ENCODE results near the gene MLPH.

Gene MLPH

GRCh38 chr2:237498341-237498740 lies 11.3 kb downstream of the MLPH start:
- DNase-seq (ENCODE audit: low spot score): no peak

DNA sequence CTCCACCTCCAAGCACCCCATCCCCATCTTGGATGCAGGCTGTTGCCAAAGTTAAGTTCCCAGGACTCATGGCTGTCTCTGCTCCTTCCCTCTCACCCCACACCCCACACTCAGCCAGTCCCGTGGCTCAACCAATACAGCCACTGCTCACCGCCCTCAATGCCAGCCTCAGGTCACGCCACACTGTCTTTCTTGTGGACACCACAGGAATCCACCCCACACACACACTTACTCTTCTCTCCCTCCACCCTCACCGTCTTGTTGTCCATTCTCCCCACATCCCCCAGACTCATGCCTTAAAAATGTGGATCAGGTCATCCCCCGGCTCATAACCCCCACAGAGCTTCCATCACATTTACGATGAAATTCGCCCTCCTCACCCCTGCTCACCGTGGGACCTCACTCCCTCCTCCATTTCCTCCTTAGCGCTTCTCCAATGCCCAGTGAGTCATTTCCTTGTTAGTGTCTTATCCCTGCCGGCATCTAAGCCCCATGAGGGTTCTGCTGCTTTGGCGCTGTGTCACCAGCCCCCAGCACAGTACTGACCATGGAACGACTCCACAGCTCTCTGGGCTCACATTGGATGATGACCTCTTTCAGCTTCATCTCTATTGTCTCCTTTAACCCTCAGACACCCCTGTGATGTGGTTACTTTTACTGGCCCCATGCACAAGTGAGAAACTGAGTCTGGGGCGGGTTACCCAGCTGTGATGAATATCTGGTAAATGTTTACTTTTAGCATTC lies 13.8 kb downstream of the MLPH start:
- no peak for DNase-seq (ENCODE audit: low spot score)

- DNase-seq (ENCODE audit: low spot score): no peak
Observed at GRCh38 chr2:237501892-237502513, 15.0 kb downstream of the MLPH start.

DNA sequence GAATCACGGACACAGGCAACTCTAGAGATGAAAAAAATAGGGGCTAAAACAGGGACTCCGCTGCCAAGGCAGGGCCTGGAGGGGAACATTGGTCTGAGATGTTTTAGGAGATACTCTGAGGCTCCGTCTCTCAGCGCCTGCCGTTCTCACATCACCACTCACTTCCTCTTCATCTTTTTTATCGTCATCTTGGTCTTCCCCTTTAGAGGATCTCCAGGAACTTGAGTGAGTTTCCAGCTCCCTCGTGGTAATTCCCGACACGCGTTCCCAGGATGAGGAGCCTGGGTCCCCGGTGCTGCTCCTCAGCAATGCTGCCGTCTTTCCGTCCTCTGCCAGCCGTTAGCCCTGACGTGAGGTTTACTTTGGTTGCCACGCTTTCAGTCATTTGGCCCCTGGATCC lies 16.1 kb downstream of the MLPH start:
- DNase-seq (ENCODE audit: low spot score): no peak

- DNase-seq (ENCODE audit: low spot score): no peak
Observed at GRCh38 chr2:237505188-237505939, 18.3 kb downstream of the MLPH start.

DNA sequence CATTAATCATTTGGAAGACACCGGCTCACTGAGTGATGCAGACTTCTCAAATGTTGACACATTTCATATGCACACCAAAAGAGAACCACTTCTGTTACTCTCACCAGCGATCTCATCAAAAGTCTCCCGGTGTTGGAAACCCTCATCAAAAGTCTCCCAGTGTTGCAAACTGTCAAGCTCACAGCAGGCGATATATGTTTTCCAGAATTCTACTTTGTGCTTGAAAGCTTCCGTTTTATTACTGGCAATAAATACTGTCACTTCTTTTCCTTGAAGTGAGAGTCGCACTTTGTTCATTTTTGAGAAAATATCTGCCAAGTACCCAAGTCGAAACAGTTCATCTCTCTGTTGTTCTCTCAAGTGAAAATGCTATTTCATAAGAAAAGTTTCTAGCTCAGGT lies 20.5 kb downstream of the MLPH start:
- no peak for DNase-seq (ENCODE audit: low spot score)

GRCh38 chr2:237508361-237508760 lies 21.3 kb downstream of the MLPH start:
- DNase-seq (ENCODE audit: low spot score): no peak

DNA sequence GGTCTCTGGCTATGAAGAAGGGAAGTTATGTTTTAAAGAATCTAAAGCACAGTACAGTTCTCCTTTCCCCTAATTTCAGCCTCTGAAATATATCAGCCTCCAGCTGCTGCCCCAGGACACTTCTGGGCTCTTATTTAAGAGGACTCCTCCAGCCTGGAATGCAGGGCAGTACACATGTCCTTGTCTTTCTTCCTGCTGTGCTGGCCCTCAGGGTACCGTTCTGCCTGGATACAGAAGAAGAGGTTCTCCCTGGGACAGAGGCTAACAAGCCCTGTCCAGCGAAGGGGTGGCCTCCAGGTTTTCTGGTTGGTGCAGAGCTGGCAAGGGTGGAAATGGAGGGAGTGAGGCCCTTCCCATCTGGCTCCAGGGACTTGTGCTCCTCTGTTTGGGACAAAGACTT lies 22.1 kb downstream of the MLPH start:
- DNase-seq (ENCODE audit: low spot score): no peak

DNA sequence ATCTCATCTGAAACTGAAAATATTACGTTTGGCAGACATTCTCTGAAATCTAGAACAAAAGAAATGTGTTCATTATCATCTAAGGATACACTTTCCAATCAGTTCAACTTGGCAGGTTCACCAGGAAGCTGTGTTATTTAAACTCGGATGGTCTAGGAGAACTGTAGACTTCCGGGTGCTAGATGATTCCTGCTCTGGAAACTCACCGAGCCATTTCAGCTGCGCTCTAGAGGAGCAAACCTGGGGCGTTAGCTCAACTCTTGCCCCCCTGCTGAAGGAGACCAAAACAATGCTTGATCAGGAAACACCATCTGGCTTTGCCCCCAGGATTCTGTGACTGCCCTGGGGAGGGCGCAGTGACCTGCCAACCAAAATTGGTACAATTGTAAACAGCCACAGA lies 22.9 kb downstream of the MLPH start:
- DNase-seq (ENCODE audit: low spot score): no peak

DNA sequence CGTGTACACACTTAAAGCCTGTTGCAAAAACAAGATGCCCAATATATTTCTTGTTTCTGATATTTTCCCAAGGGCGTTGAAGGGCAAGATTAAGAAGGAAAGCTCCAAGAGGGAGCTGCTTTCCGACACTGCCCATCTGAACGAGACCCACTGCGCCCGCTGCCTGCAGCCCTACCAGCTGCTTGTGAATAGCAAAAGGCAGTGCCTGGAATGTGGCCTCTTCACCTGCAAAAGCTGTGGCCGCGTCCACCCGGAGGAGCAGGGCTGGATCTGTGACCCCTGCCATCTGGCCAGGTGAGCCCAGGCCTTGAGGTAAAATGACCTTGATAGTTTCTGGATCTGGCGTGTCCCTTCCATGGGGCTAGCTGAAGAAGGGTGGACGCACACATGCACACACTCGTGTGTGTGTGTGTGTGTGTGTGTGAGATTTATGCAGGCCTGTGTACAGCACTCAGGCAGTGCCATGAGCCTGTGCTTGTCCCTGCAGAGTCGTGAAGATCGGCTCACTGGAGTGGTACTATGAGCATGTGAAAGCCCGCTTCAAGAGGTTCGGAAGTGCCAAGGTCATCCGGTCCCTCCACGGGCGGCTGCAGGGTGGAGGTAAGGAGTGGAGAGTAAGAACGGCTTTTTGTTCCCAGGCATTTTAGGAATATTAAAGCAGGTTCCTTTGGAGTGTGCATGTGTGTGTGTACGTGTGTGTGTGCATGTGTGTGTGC lies 23.6 kb downstream of the MLPH start:
- DNase-seq (ENCODE audit: low spot score): no peak

DNA sequence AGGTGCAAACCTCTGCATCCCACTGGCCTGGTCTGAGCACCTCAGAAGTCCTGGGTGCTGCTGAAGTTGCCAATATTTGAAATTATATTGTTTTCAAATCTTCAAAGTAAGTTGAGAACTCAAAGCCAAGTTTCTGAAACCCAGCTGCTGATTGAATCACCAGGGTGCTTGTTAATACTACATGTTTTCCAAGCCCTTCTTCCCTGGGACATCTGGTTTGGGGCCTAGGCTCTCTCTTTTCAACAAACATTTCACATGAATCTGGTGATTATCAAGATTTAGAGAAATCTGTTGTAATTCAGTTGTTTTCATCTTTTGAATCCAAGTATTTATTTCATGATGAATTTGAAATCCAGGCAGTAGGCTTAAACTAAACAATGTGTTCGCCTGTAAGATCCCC lies 24.4 kb downstream of the MLPH start:
- no peak for DNase-seq (ENCODE audit: low spot score)

DNA sequence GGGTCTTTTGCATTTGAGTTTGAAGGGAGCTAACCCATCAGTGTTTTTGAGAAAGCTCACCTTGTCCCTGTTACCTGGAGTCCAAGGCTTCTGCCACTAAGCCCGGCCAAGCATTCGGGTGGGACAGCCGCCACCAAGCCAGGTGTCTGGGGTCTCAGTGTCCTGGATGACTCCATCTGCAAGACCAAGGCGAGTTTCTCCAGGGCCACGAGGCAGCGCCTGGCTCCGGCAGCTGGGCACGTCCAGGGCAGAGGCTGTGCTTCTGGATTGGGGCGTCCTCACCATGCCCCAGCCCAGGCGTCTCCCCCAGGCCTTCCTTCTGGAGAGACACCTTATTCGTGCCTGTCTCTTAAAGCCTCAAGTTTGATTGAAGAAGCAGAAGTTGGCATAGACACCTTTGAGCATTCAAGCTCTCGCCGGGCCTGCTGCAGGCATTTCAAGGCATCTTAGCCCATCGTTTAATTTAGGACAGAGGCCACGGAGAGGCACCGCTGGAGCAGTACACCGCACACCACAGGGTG lies 24.9 kb downstream of the MLPH start:
- DNase-seq (ENCODE audit: low spot score): no peak

DNA sequence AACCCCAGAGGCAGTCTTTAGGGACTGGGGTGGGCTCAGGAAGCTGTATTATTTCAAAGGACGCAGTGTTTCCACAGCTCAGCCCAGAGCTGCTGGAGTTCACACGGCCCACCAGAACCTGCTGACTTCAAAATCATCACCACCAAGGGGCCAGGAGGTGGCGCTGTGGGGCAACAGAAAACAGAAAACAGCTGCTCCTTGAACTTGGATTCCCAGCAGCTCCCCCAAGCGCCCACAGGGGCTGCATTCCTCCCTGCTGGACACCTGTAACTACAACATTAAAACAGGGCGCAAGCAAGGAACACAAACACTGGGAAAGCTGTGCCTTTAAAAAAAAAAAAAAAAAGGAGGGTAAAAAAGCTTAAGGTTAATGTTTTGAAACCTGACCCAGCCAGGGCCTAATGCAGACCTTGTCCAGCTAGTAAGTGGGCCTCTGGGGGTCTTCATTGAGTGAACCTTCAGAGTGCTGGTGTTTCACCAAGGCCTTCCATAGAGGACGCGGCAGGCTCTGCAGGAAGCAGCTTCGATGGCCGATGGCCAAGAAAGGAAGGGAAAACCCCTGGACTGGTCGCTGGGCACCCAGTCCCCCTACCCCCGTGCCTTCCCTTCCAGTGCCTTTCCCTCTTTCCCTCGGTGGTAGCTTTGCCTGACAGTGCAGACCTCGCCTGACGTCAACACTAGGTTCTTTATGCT lies 25.9 kb downstream of the MLPH start:
- peak; percentile 87 for DNase-seq (ENCODE audit: low spot score)

- no peak for DNase-seq (ENCODE audit: low spot score)
Observed at GRCh38 chr2:237513693-237514092, 26.6 kb downstream of the MLPH start.

DNA sequence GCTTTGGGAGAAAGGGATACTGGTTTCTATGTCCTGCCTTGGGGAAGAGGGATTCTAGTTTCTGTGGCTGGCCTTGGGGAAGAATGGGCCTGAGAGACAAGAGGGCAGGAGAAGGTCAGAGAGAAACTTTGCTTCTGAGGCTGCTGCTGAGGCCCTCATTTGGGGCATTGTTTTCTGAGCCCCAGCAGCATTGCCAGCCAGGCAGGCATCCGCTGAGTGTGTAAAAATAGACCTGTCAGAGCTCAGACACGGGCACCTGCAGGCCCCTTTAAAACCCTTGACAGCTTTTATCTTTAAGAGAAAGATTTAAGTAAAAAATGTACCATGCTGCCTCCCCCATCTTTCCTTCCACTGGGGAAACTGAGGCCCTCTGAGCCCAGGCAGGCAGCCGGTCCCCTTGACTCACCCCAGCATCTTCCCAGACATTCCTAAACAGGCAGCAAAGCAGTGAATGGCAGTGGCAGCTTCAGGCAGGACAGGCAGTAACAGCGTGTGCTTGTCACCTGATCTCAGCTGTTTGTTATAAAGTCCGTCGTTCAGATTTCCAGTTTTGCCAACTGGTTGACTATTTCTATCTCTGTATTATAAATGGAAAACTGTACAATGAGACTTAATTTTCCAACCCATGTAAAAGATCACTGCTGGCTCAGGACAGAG lies 27.6 kb downstream of the MLPH start:
- DNase-seq (ENCODE audit: low spot score): peak; percentile 3

- DNase-seq (ENCODE audit: low spot score): no peak
Observed at GRCh38 chr2:237515166-237515565, 28.1 kb downstream of the MLPH start.

DNA sequence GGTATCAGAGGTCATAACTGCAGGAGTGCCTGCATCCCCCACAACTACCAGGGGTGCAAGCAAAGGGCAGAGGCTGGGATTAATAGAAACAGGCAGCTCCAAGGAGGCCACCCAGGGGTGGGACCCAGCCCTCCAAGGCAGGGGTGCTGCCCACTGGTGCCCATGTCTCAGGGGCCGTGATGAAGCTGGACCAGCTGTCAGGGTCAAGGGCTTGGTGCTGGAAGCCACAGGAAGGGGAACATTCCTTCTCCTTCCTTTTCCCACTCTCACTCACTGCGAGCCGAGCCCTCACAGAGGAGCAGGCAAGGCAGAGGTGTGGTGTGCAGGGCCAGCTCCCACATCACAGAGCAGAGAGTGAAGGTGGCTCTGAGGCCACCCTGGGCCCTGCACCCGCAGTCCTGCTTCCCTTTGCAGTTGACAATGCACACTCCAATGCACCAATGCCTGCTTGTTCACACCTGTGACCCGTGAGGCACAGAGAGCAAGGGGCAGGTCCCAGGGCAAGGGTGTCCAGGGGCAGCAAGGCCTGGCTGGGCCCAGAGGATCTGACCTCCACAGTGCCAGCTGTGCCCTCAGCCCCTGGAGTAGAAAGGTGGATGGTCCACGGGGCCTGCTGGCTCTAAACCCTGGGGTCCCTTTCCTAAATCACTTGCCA lies 28.7 kb downstream of the MLPH start:
- no peak for DNase-seq (ENCODE audit: low spot score)

DNA sequence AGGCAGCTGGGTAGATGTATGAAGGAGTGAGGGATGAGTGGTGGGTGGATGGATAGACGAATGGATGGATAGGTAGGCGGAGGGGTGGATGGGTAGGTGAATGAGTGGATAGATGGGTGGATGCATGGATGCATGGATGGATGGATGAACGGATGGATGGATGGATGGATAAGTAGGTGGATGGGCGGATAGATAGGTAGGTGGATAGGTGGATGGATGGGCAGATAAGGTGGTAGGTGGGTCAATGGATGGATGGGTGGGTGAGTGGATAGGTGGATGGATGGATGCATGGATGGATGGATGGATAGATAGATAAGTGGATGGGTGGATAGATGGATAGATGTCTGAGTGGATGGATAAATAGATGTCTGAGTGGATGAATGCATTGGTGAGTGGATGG lies 30.1 kb downstream of the MLPH start:
- DNase-seq (ENCODE audit: low spot score): no peak

DNA sequence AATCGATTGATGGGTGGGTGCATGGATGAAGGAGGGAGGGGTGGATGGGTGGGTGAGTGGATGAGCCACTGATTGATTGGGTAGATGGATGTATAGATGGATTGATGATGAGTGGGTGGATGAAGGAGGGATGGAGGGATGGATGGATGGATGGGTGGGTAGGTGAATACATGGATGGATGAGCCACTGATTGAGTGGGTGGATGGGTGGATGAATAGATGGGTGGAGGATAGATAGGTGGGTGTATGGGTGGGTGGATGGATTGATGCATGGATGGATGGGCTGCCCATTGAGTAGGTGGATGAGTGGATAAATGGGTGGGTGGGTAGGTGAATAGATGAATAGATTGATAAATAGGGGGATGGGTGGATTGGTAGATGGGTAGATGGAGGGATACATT lies 30.9 kb downstream of the MLPH start:
- no peak for DNase-seq (ENCODE audit: low spot score)

DNA sequence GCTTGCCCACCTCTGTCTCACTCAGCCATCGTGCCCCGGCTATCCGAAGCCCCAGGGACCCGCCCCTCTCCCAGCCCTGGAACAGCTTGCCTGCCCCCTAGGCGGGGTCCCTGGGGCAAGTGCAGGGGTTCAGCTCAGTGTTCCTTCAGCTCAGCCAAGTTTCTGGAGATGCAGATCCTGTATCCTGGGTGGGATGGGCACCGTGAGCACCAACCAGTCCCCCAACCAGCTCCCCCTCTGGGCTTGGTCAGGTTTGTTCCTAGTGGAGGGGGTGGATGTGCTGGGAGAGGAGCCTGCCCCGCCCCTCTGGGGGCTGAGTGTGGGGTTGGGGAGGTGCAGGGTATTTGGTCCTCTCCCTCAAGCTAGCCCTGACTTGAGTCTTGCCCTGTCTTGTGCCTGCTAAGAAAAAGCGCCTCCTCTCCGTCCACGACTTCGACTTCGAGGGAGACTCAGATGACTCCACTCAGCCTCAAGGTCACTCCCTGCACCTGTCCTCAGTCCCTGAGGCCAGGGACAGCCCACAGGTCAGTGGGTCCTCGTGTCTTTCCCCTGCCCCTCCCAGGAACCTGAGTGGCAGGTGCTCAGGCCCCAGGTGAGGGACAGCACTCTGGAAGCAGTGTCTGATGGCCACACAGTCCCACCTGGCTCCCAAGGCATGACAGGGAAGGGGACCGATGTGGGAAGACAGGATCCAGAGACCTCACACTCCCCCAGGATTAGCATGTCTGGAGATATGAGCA lies 32.6 kb downstream of the MLPH start:
- DNase-seq (ENCODE audit: low spot score): no peak
